GM23338 (cell line): ENCODE measurements around the gene KCNA1. TPM values are rescaled to one million over a fixed set of nuclear protein-coding genes. Genes with fewer than 3 reads are reported as not detected.

Experiments
- ATAC-seq: fragments of 200-7000 bp; cut with Tn5 transposase; 3 replicates; pipeline ENCODE4 v1.9.1; 2020
- DNase-seq: peaks from one replicate; pipeline ENCODE4 v3.0.0-alpha.2; 2015; ENCODE audit warnings: low spot score
- H2AFZ ChIP-seq: fragments of 200-600 bp; sonication (generic); 2 replicates; pipeline ENCODE4 v1.8.0; 2016; ENCODE audit warnings: antibody characterized with exemption, mild to moderate bottlenecking, moderate library complexity
- H3F3A ChIP-seq: fragments of 200-600 bp; sonication (generic); replicated peaks from 2 replicates; pipeline ENCODE4 v1.8.0; 2017; ENCODE audit warnings: antibody characterized with exemption, mixed run types, low read depth
- H3K27ac ChIP-seq: fragments of 200-600 bp; sonication (generic); 2 replicates; pipeline ENCODE4 v1.6.1; 2016; ENCODE audit warnings: low read depth
- H3K27me3 ChIP-seq: fragments of 200-600 bp; sonication (generic); 2 replicates; pipeline ENCODE4 v1.8.0; 2016; ENCODE audit warnings: mild to moderate bottlenecking, mixed run types, moderate library complexity; ENCODE audit not compliant: insufficient read depth
- H3K36me3 ChIP-seq: fragments of 200-600 bp; sonication (generic); 2 replicates; pipeline ENCODE4 v1.8.0; 2016; ENCODE audit warnings: mild to moderate bottlenecking; ENCODE audit not compliant: insufficient read depth
- H3K4me1 ChIP-seq: fragments of 200-600 bp; sonication (generic); 2 replicates; pipeline ENCODE4 v1.8.0; 2016; ENCODE audit warnings: mild to moderate bottlenecking, moderate library complexity; ENCODE audit not compliant: insufficient read depth
- H3K4me2 ChIP-seq: fragments of 200-600 bp; sonication (generic); 2 replicates; pipeline ENCODE4 v1.7.1; 2017; ENCODE audit warnings: mixed run types
- H3K4me3 ChIP-seq: fragments of 200-600 bp; sonication (generic); 2 replicates; pipeline ENCODE4 v1.6.1; 2016; ENCODE audit warnings: mixed run types
- H3K79me2 ChIP-seq: fragments of 200-600 bp; sonication (generic); replicated peaks from 2 replicates; pipeline ENCODE4 v1.8.0; 2017; ENCODE audit warnings: mild to moderate bottlenecking; ENCODE audit not compliant: insufficient read depth
- H3K9me2 ChIP-seq: fragments of 200-600 bp; sonication (generic); 2 replicates; pipeline ENCODE4 v1.8.0; 2017; ENCODE audit not compliant: insufficient read depth
- H4K20me1 ChIP-seq: fragments of 200-600 bp; sonication (generic); replicated peaks from 2 replicates; pipeline ENCODE4 v1.8.0; 2017; ENCODE audit warnings: mild to moderate bottlenecking; ENCODE audit not compliant: insufficient read depth
- H3K27ac Mint-ChIP-seq: 2 replicates; pipeline ENCODE4 v1.8.0; 2020; ENCODE audit warnings: inconsistent platforms, mild to moderate bottlenecking, moderate library complexity, mixed read lengths
- H3K27me3 Mint-ChIP-seq: 3 replicates; pipeline ENCODE4 v1.8.0; 2022; ENCODE audit warnings: low read depth, mild to moderate bottlenecking, moderate library complexity, mixed read lengths, inconsistent platforms; ENCODE audit not compliant: insufficient read depth, poor library complexity
- H3K36me3 Mint-ChIP-seq: 3 replicates; pipeline ENCODE4 v1.8.0; 2021; ENCODE audit warnings: low read depth, mild to moderate bottlenecking, inconsistent platforms, moderate library complexity, mixed read lengths
- H3K4me1 Mint-ChIP-seq: 3 replicates; pipeline ENCODE4 v1.8.0; 2020; ENCODE audit warnings: mild to moderate bottlenecking, inconsistent platforms, mixed read lengths
- H3K4me3 Mint-ChIP-seq: 3 replicates; pipeline ENCODE4 v1.8.0; 2021; ENCODE audit warnings: moderate library complexity, mild to moderate bottlenecking, inconsistent platforms, mixed read lengths
- H3K9me3 Mint-ChIP-seq: 3 replicates; pipeline ENCODE4 v1.8.0; 2020; ENCODE audit warnings: moderate library complexity, mild to moderate bottlenecking, inconsistent platforms, mixed read lengths
- CREB1 ChIP-seq: fragments of 250-450 bp; sonication (Bioruptor Pico); IDR thresholded peaks from 2 replicates; pipeline ENCODE4 v1.5.0; 2020; ENCODE audit warnings: low read depth, mild to moderate bottlenecking, moderate library complexity
- EZH2 ChIP-seq: fragments of 200-600 bp; sonication (generic); IDR thresholded peaks from one replicate; pipeline ENCODE4 v1.8.0; 2017; ENCODE audit warnings: antibody characterized with exemption, mild to moderate bottlenecking, low read depth; ENCODE audit not compliant: unreplicated experiment
- NANOG ChIP-seq: IDR thresholded peaks from 2 replicates; pipeline ENCODE4 v1.6.1; 2016; ENCODE audit warnings: antibody characterized with exemption, borderline replicate concordance
- POLR2AphosphoS5 ChIP-seq: IDR thresholded peaks from 2 replicates; pipeline ENCODE4 v1.6.1; 2016; ENCODE audit warnings: antibody characterized with exemption, low read depth
- STAT1 ChIP-seq: IDR thresholded peaks from one replicate; pipeline ENCODE4 v1.6.1; 2016; ENCODE audit warnings: antibody characterized with exemption; ENCODE audit not compliant: unreplicated experiment
- ZNF114 ChIP-seq: fragments of 250-450 bp; sonication (Bioruptor Pico); IDR thresholded peaks from 2 replicates; pipeline ENCODE4 v1.5.0; 2020; ENCODE audit warnings: mild to moderate bottlenecking, moderate library complexity
- ZNF462 ChIP-seq: fragments of 250-450 bp; sonication (Bioruptor Pico); IDR thresholded peaks from 2 replicates; pipeline ENCODE4 v1.5.0; 2020; ENCODE audit warnings: mild to moderate bottlenecking, moderate library complexity
- polyA plus RNA-seq: library from polyadenylated mRNA; unstranded; fragments of >200 nt; fragmentation: Nextera tagmentation; extraction: Ambion mirVana; gene quantifications from 2 replicates; pipeline ENCODE4 v1.2.1, GENCODE V29; 2016
- total RNA-seq: library from RNA; depleted of rRNA; stranded (reverse); fragments of >200 nt; shearing (Covaris generic); gene quantifications from 2 replicates; pipeline ENCODE4 v1.2.3, GENCODE V29; 2014
- TF ChIP-seq, protein P1 (sequence below), 2 experiments: fragments of 200-600 bp in 1 of 2; sonication (generic) in 1 of 2; conservative IDR thresholded peaks; 2 replicates each; pipeline versions ENCODE4 v1.5.1 to v1.6.1; 2016 to 2017; ENCODE audit warnings: antibody characterized with exemption in 2 of 2, low read depth in 2 of 2, mild to moderate bottlenecking in 2 of 2, moderate library complexity in 1 of 2

Gene KCNA1
- total and polyA plus RNA-seq, 2 experiments from 2014 or later, result 0.10 to 1.2 TPM

DNA sequence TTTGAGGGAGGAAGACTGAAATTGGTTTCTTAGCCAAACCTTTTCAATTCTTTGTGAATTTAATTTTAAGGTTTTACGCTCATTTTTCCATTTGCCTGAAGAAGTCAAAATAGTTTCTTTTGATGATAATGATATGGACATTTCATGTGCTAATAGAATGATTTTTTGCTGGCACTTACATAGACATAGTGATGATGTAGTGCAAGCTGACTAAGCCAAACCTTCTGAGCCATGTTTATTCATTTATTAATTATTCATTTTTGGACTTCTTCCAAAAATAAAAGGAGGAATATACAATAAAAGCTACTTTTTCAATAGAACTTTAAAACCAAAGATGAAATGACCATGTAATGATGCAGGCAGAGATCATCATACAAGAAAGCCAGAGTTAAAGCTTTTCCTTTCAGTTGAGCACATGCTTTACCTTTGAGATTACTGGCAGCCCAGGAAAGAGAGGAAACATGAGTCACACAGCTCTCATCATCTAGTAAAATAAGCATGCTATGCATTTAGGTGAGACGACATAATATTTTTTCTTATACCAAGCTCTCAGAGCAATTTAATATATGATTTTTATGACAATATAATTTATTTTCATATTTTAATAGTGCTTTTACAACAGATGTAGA lies 24.8 kb downstream of the KCNA1 start:
- Mint-ChIP-seq H3K36me3 (no peaks in the 10 kb centered on the region), H3K27me3 (no peaks in the 10 kb centered on the region), H3K4me3 (no peak overlapping the region), H3K27ac (no peak overlapping the region), H3K9me3 (no peaks in the 10 kb centered on the region), H3K4me1 (peaks cover 6% of the 10 kb centered on the region; the same call in 1 of the 3 replicates)
- Histone ChIP-seq H4K20me1 (no peaks in the 10 kb centered on the region), H3K4me1 (no peaks in the 10 kb centered on the region), H3K4me2 (no peak overlapping the region), H3F3A (no peaks in the 10 kb centered on the region), H3K27me3 (no peaks in the 10 kb centered on the region), H3K36me3 (no peaks in the 10 kb centered on the region), H3K4me3 (no peak overlapping the region), H3K79me2 (no peaks in the 10 kb centered on the region), H3K27ac (no peak overlapping the region), H2AFZ (no peak overlapping the region), H3K9me2 (no peaks in the 10 kb centered on the region)
- DNase-seq (no peak), ATAC-seq (no peak)
- TF ChIP-seq EZH2 (no peak), CREB1 (CRISPR knock-in tag) (no peak), STAT1 (no peak), ZNF462 (no peak), ZNF114 (CRISPR knock-in tag) (no peak), POLR2AphosphoS5 (no peak), NANOG (no peak)
- TF ChIP-seq, protein P1, sequence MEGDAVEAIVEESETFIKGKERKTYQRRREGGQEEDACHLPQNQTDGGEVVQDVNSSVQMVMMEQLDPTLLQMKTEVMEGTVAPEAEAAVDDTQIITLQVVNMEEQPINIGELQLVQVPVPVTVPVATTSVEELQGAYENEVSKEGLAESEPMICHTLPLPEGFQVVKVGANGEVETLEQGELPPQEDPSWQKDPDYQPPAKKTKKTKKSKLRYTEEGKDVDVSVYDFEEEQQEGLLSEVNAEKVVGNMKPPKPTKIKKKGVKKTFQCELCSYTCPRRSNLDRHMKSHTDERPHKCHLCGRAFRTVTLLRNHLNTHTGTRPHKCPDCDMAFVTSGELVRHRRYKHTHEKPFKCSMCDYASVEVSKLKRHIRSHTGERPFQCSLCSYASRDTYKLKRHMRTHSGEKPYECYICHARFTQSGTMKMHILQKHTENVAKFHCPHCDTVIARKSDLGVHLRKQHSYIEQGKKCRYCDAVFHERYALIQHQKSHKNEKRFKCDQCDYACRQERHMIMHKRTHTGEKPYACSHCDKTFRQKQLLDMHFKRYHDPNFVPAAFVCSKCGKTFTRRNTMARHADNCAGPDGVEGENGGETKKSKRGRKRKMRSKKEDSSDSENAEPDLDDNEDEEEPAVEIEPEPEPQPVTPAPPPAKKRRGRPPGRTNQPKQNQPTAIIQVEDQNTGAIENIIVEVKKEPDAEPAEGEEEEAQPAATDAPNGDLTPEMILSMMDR (conservative IDR thresholded peaks at IDR 0.05; ENCODE audit: low read depth in 2 of 2), result no peak
